SK-N-SH (cell line): ENCODE data around the gene ERBB2. TPM values are rescaled to one million over a fixed set of nuclear protein-coding genes. Genes with fewer than 3 reads are reported as not detected.

Experiments used
- CTCF ChIA-PET: fragments of 300-600, 350-600 bp; formaldehyde crosslinking; extraction: SDS; loops from one replicate; lab custom pipeline; 2021; lab: Yijun Ruan, JAX
- POLR2A ChIA-PET: fragments of 350-600 bp; sonication (Branson Sonifier 250); formaldehyde crosslinking; extraction: SDS; loops from one replicate; lab custom pipeline; 2020; ENCODE audit warnings: antibody characterized with exemption, inconsistent platforms; lab: Yijun Ruan, JAX
- DNase-seq: peaks from one replicate; pipeline ENCODE4 v3.0.0; 2012
- H2AFZ ChIP-seq: fragments of 200-600 bp; sonication (generic); 2 replicates; pipeline ENCODE4 v1.8.1; 2016; ENCODE audit warnings: antibody characterized with exemption, mild to moderate bottlenecking, low read depth
- H3F3A ChIP-seq: fragments of 200-600 bp; sonication (generic); replicated peaks from 2 replicates; pipeline ENCODE3; 2016; ENCODE audit warnings: antibody characterized with exemption, mild to moderate bottlenecking; ENCODE audit not compliant: insufficient read depth
- H3K27ac ChIP-seq, 2 experiments: fragments of 200-500 bp in 1 of 2; fragments of 200-600 bp in 1 of 2; sonication (Bioruptor generic) in 1 of 2; sonication (generic), shearing (Covaris generic) in 1 of 2; 2 replicates each; pipeline versions ENCODE4 v1.5.1 to v1.6.1; 2014 to 2016; ENCODE audit warnings: low read depth in 2 of 2, inconsistent platforms in 1 of 2, low read length in 1 of 2, mild to moderate bottlenecking in 1 of 2, mixed read lengths in 1 of 2
- H3K27me3 ChIP-seq: fragments of 200-600 bp; sonication (generic), shearing (Covaris generic); 2 replicates; pipeline ENCODE4 v1.6.1; 2016; ENCODE audit warnings: mixed run types; ENCODE audit not compliant: insufficient read depth
- H3K36me3 ChIP-seq, 2 experiments: fragments of 200-500 bp in 1 of 2; fragments of 200-600 bp in 1 of 2; sonication (Bioruptor generic) in 1 of 2; sonication (generic) in 1 of 2; replicated peaks in 1 of 2; 2 replicates each; pipeline versions ENCODE3 to v1.5.1; 2014 to 2016; ENCODE audit warnings: low read length in 1 of 2, mild to moderate bottlenecking in 1 of 2; ENCODE audit not compliant: insufficient read depth in 2 of 2, control insufficient read depth in 1 of 2
- H3K4me1 ChIP-seq, 2 experiments: fragments of 200-500 bp in 1 of 2; fragments of 200-600 bp in 1 of 2; sonication (Bioruptor generic) in 1 of 2; sonication (generic), shearing (Covaris generic) in 1 of 2; 2 replicates each; pipeline versions ENCODE4 v1.5.1 to v1.6.1; 2014 to 2016; ENCODE audit warnings: low read depth in 1 of 2, low read length in 1 of 2, mixed run types in 1 of 2; ENCODE audit not compliant: insufficient read depth in 2 of 2, control insufficient read depth in 1 of 2
- H3K4me2 ChIP-seq: fragments of 200-600 bp; sonication (generic), shearing (Covaris generic); 2 replicates; pipeline ENCODE4 v1.6.1; 2017; ENCODE audit warnings: mixed run types
- H3K4me3 ChIP-seq, 2 experiments: fragments of 200-500 bp in 1 of 2; fragments of 200-600 bp in 1 of 2; sonication (Bioruptor generic) in 1 of 2; sonication (generic), shearing (Covaris generic) in 1 of 2; 2 replicates each; pipeline versions ENCODE4 v1.5.1 to v1.8.1; 2014 to 2016; ENCODE audit warnings: low read depth in 2 of 2, inconsistent platforms in 1 of 2, low read length in 1 of 2, mild to moderate bottlenecking in 1 of 2, mixed read lengths in 1 of 2, moderate library complexity in 1 of 2
- H3K79me2 ChIP-seq: fragments of 200-600 bp; sonication (generic); 2 replicates; pipeline ENCODE4 v1.8.1; 2017; ENCODE audit warnings: mild to moderate bottlenecking; ENCODE audit not compliant: insufficient read depth
- H3K9ac ChIP-seq: fragments of 200-600 bp; sonication (generic); 2 replicates; pipeline ENCODE4 v1.6.1; 2017; ENCODE audit warnings: mixed run types
- H3K9me2 ChIP-seq: fragments of 200-600 bp; sonication (generic); 2 replicates; pipeline ENCODE4 v1.6.1; 2017; ENCODE audit warnings: mixed run types
- H3K9me3 ChIP-seq: fragments of 200-600 bp; sonication (generic); 2 replicates; pipeline ENCODE4 v1.6.1; 2017; ENCODE audit warnings: mixed run types, mild to moderate bottlenecking, moderate library complexity
- H4K20me1 ChIP-seq: fragments of 200-600 bp; sonication (generic); 2 replicates; pipeline ENCODE4 v1.6.1; 2017; ENCODE audit warnings: mild to moderate bottlenecking, mixed run types; ENCODE audit not compliant: insufficient read depth
- CTCF ChIP-seq: fragments of 200-600 bp; sonication (generic); IDR thresholded peaks from 2 replicates; pipeline ENCODE4 v1.6.1; 2017; ENCODE audit warnings: antibody characterized with exemption, mild to moderate bottlenecking, moderate library complexity
- EP300 ChIP-seq, 2 experiments: IDR thresholded peaks; 2 replicates each; pipeline versions ENCODE4 v1.4.0 to v1.6.1; 2012; ENCODE audit warnings: borderline replicate concordance in 1 of 2, low read depth in 1 of 2, low read length in 1 of 2
- FOSL2 ChIP-seq: IDR thresholded peaks from 2 replicates; pipeline ENCODE4 v1.4.0; 2012; ENCODE audit warnings: low read depth, mild to moderate bottlenecking, moderate library complexity, borderline replicate concordance
- FOXM1 ChIP-seq: IDR thresholded peaks from 2 replicates; pipeline ENCODE4 v1.4.0; 2012; ENCODE audit warnings: low read depth, mild to moderate bottlenecking
- GABPA ChIP-seq: IDR thresholded peaks from 2 replicates; pipeline ENCODE4 v1.4.0; 2012; ENCODE audit warnings: low read depth, mild to moderate bottlenecking
- GATA2 ChIP-seq: sonication (generic); formaldehyde crosslinking; IDR thresholded peaks from 2 replicates; pipeline ENCODE4 v1.5.0; 2020; ENCODE audit warnings: mild to moderate bottlenecking, missing genetic modification reagents
- MXI1 ChIP-seq: IDR thresholded peaks from 2 replicates; pipeline ENCODE4 v1.6.1; 2012; ENCODE audit warnings: mild to moderate bottlenecking, low read depth, low read length, improper control_type of control experiment
- POLR2AphosphoS5 ChIP-seq: IDR thresholded peaks from 2 replicates; pipeline ENCODE4 v1.6.1; 2012; ENCODE audit warnings: low read depth, low read length
- RAD21 ChIP-seq: IDR thresholded peaks from 2 replicates; pipeline ENCODE4 v1.6.1; 2012; ENCODE audit warnings: mild to moderate bottlenecking, low read length
- REST ChIP-seq: IDR thresholded peaks from 2 replicates; pipeline ENCODE4 v1.6.1; 2012; ENCODE audit warnings: mild to moderate bottlenecking, low read depth, low read length, moderate library complexity
- RXRA ChIP-seq: IDR thresholded peaks from 2 replicates; pipeline ENCODE4 v1.4.0; 2012; ENCODE audit warnings: low read depth, mild to moderate bottlenecking, borderline replicate concordance
- TAF1 ChIP-seq: IDR thresholded peaks from 2 replicates; pipeline ENCODE4 v1.6.1; 2012; ENCODE audit warnings: low read depth, mild to moderate bottlenecking, low read length, moderate library complexity, borderline replicate concordance
- TCF12 ChIP-seq: IDR thresholded peaks from 2 replicates; pipeline ENCODE4 v1.4.0; 2012
- TEAD4 ChIP-seq: IDR thresholded peaks from 2 replicates; pipeline ENCODE4 v1.4.0; 2012; ENCODE audit warnings: mild to moderate bottlenecking, borderline replicate concordance; ENCODE audit not compliant: insufficient read depth
- USF2 ChIP-seq: fragments of 150-350 bp; IDR thresholded peaks from 2 replicates; pipeline ENCODE4 v1.6.1; 2017; ENCODE audit warnings: antibody characterized with exemption, low read length, low read depth, borderline replicate concordance
- ZBTB33 ChIP-seq: IDR thresholded peaks from 2 replicates; pipeline ENCODE4 v1.4.0; 2012; ENCODE audit warnings: low read depth, borderline replicate concordance
- WGBS: methylation state at CpG from one replicate; pipeline ENCODE4 v1.1.6; 2017; ENCODE audit warnings: low lambda C conversion rate; 5-methylcytosine and 5-hydroxymethylcytosine counted together
- polyA plus RNA-seq, 3 experiments: library from polyadenylated mRNA; depleted of rRNA; stranded (reverse); fragments of >200 nt; gene quantifications; 2 replicates each; pipeline ENCODE4 v1.2.3, GENCODE V29; 2012

Gene ERBB2
- polyA plus RNA-seq, 1 of the 3 experiments (the other 2 are of a cell fraction): 1.9 TPM

GRCh38 chr17:39663340-39663687, 36.5 kb upstream of the ERBB2 start:
- POLR2A ChIA-PET: no interaction called here
- no peaks in the 10 kb centered on the region for H3F3A ChIP-seq

More at GRCh38 chr17:39663340-39663687, 36.5 kb upstream of the ERBB2 start:
- Histone ChIP-seq H3K4me1 (peaks cover 0 to 10% of the 10 kb centered on the region in 2 experiments; a peak in 1 of 4 replicates), H3K79me2 (no peaks in the 10 kb centered on the region), H3K9me3 (no peaks in the 10 kb centered on the region), H3K4me2 (no peak overlapping the region), H3K9ac (no peak overlapping the region), H3K27ac (no peak overlapping the region), H4K20me1 (no peaks in the 10 kb centered on the region), H3K4me3 (no peak overlapping the region), H3K9me2 (no peaks in the 10 kb centered on the region), H2AFZ (no peak overlapping the region), H3K36me3 (peaks cover 0 to 29% of the 10 kb centered on the region in 2 experiments), H3K27me3 (no peaks in the 10 kb centered on the region)
- TF ChIP-seq FOSL2 (no peak), RXRA (no peak), USF2 (no peak), MXI1 (no peak), ZBTB33 (no peak), TAF1 (no peak), POLR2AphosphoS5 (no peak), TCF12 (no peak), GABPA (no peak), RAD21 (no peak), GATA2 (CRISPR knock-in tag) (no peak), TEAD4 (no peak), CTCF (no peak), EP300 (IDR thresholded peaks at IDR 0.05; ENCODE audit: borderline replicate concordance in 1 of 2, low read depth in 1 of 2, low read length in 1 of 2) (no peak), REST (no peak), FOXM1 (no peak)
- no peak for DNase-seq
- 60% methylated on average over 4 of the region's 4 CpGs for WGBS
- CTCF ChIA-PET: interaction anchor here (1.1 to 15.8 kb wide), 6 partner anchors 8 to 66 kb away, joined by 3 to 149 read pairs (median 4); no protein-coding TSS in a partner anchor
